Measurements from ENCODE around the gene SBF1.

SBF1 gene

GRCh38 chr22:50447576-50448551 lies 27.0 kb downstream of the SBF1 start:
- Histone ChIP-seq H3K4me1 (ENCODE audit: control insufficient read depth, insufficient read depth, low read length) (peaks cover 7% of the 10 kb centered on the region; the same call in 1 of the 2 replicates), H3K4me3 (ENCODE audit: low read depth, low read length) (no peak overlapping the region), H3K9me3 (ENCODE audit: control insufficient read depth, insufficient read depth, low read depth, low read length) (no peaks in the 10 kb centered on the region), H3K27me3 (ENCODE audit: control insufficient read depth, insufficient read depth, low read length) (no peaks in the 10 kb centered on the region), H3K9ac (ENCODE audit: low read length) (no peak overlapping the region), H3K36me3 (ENCODE audit: control insufficient read depth, insufficient read depth, low read length) (peaks cover 56% of the 10 kb centered on the region), H3K27ac (ENCODE audit: low read depth, low read length) (no peak overlapping the region)

GRCh38 chr22:50446708-50447575 lies 27.9 kb downstream of the SBF1 start:
- Histone ChIP-seq H3K36me3 (ENCODE audit: control insufficient read depth, insufficient read depth, low read length) (peaks cover 53% of the 10 kb centered on the region), H3K4me1 (ENCODE audit: control insufficient read depth, insufficient read depth, low read length) (peaks cover 7% of the 10 kb centered on the region; the same call in 1 of the 2 replicates), H3K27me3 (ENCODE audit: control insufficient read depth, insufficient read depth, low read length) (no peaks in the 10 kb centered on the region), H3K9me3 (ENCODE audit: control insufficient read depth, insufficient read depth, low read depth, low read length) (no peaks in the 10 kb centered on the region), H3K4me3 (ENCODE audit: low read depth, low read length) (no peak overlapping the region), H3K9ac (ENCODE audit: low read length) (no peak overlapping the region), H3K27ac (ENCODE audit: low read depth, low read length) (no peak overlapping the region)

- Histone ChIP-seq H3K27ac (ENCODE audit: low read depth, low read length) (no peak overlapping the region), H3K36me3 (ENCODE audit: control insufficient read depth, insufficient read depth, low read length) (peaks cover 60% of the 10 kb centered on the region), H3K27me3 (ENCODE audit: control insufficient read depth, insufficient read depth, low read length) (no peaks in the 10 kb centered on the region), H3K4me3 (ENCODE audit: low read depth, low read length) (no peak overlapping the region), H3K9ac (ENCODE audit: low read length) (no peak overlapping the region), H3K4me1 (ENCODE audit: control insufficient read depth, insufficient read depth, low read length) (peaks cover 7% of the 10 kb centered on the region; the same call in 1 of the 2 replicates), H3K9me3 (ENCODE audit: control insufficient read depth, insufficient read depth, low read depth, low read length) (no peaks in the 10 kb centered on the region)
These were observed 28.7 kb downstream of the SBF1 start for GRCh38 chr22:50445880-50446707.

- Histone ChIP-seq H3K4me1 (ENCODE audit: control insufficient read depth, insufficient read depth, low read length) (peaks cover 7% of the 10 kb centered on the region; the same call in 1 of the 2 replicates), H3K9ac (ENCODE audit: low read length) (no peak overlapping the region), H3K4me3 (ENCODE audit: low read depth, low read length) (no peak overlapping the region), H3K36me3 (ENCODE audit: control insufficient read depth, insufficient read depth, low read length) (peaks cover 64% of the 10 kb centered on the region), H3K27ac (ENCODE audit: low read depth, low read length) (no peak overlapping the region; the same call in 1 of the 2 replicates), H3K9me3 (ENCODE audit: control insufficient read depth, insufficient read depth, low read depth, low read length) (no peaks in the 10 kb centered on the region), H3K27me3 (ENCODE audit: control insufficient read depth, insufficient read depth, low read length) (no peaks in the 10 kb centered on the region)
These were observed 29.6 kb downstream of the SBF1 start for GRCh38 chr22:50445071-50445879.

GRCh38 chr22:50444663-50445062 lies 30.2 kb downstream of the SBF1 start:
- no peaks in the 10 kb centered on the region for H3K9me3 ChIP-seq (ENCODE audit: control insufficient read depth, insufficient read depth, low read depth, low read length)
- H3K27me3 ChIP-seq (ENCODE audit: control insufficient read depth, insufficient read depth, low read length), result no peaks in the 10 kb centered on the region
- no peak overlapping the region for H3K27ac ChIP-seq (ENCODE audit: low read depth, low read length)
- no peak overlapping the region for H3K9ac ChIP-seq (ENCODE audit: low read length)
- peaks cover 7% of the 10 kb centered on the region; the same call in 1 of the 2 replicates for H3K4me1 ChIP-seq (ENCODE audit: control insufficient read depth, insufficient read depth, low read length)
- H3K36me3 ChIP-seq (ENCODE audit: control insufficient read depth, insufficient read depth, low read length), result peaks cover 67% of the 10 kb centered on the region
- H3K4me3 ChIP-seq (ENCODE audit: low read depth, low read length), result no peak overlapping the region

- Histone ChIP-seq H3K9me3 (ENCODE audit: control insufficient read depth, insufficient read depth, low read depth, low read length) (no peaks in the 10 kb centered on the region), H3K9ac (ENCODE audit: low read length) (no peak overlapping the region), H3K27me3 (ENCODE audit: control insufficient read depth, insufficient read depth, low read length) (no peaks in the 10 kb centered on the region), H3K27ac (ENCODE audit: low read depth, low read length) (no peak overlapping the region), H3K36me3 (ENCODE audit: control insufficient read depth, insufficient read depth, low read length) (peaks cover 70% of the 10 kb centered on the region), H3K4me1 (ENCODE audit: control insufficient read depth, insufficient read depth, low read length) (peaks cover 7% of the 10 kb centered on the region; the same call in 1 of the 2 replicates), H3K4me3 (ENCODE audit: low read depth, low read length) (no peak overlapping the region)
These were observed 30.8 kb downstream of the SBF1 start for GRCh38 chr22:50443801-50444625.

GRCh38 chr22:50443197-50443596 lies 31.6 kb downstream of the SBF1 start:
- no peak overlapping the region for H3K27ac ChIP-seq (ENCODE audit: low read depth, low read length)

GRCh38 chr22:50441428-50441993 lies 33.3 kb downstream of the SBF1 start:
- Histone ChIP-seq H3K4me1 (ENCODE audit: control insufficient read depth, insufficient read depth, low read length) (peaks cover 7% of the 10 kb centered on the region; the same call in 1 of the 2 replicates), H3K36me3 (ENCODE audit: control insufficient read depth, insufficient read depth, low read length) (peaks cover 72% of the 10 kb centered on the region), H3K4me3 (ENCODE audit: low read depth, low read length) (no peak overlapping the region), H3K27ac (ENCODE audit: low read depth, low read length) (no peak overlapping the region), H3K27me3 (ENCODE audit: control insufficient read depth, insufficient read depth, low read length) (no peaks in the 10 kb centered on the region), H3K9ac (ENCODE audit: low read length) (no peak overlapping the region), H3K9me3 (ENCODE audit: control insufficient read depth, insufficient read depth, low read depth, low read length) (no peaks in the 10 kb centered on the region)

More at GRCh38 chr22:50443197-50443596, 31.6 kb downstream of the SBF1 start:
- Histone ChIP-seq H3K9me3 (ENCODE audit: control insufficient read depth, insufficient read depth, low read depth, low read length) (no peaks in the 10 kb centered on the region), H3K4me3 (ENCODE audit: low read depth, low read length) (no peak overlapping the region), H3K9ac (ENCODE audit: low read length) (no peak overlapping the region), H3K27me3 (ENCODE audit: control insufficient read depth, insufficient read depth, low read length) (no peaks in the 10 kb centered on the region), H3K36me3 (ENCODE audit: control insufficient read depth, insufficient read depth, low read length) (peaks cover 70% of the 10 kb centered on the region), H3K4me1 (ENCODE audit: control insufficient read depth, insufficient read depth, low read length) (peaks cover 7% of the 10 kb centered on the region; the same call in 1 of the 2 replicates)
